ENCODE results near the gene NAALADL1.

NAALADL1 gene

GRCh38 chr11:65002706-65003105, 55.6 kb downstream of the NAALADL1 start:
- no peaks in the 10 kb centered on the region for H3K79me2 ChIP-seq (ENCODE audit: insufficient read depth, low read length)
- TF ChIP-seq CTCF (IDR thresholded peaks at IDR 0.05; ENCODE audit: insufficient read depth, low read length, poor library complexity, severe bottlenecking) = no peak
- no peak for TF ChIP-seq EZH2phosphoT487 (conservative IDR thresholded peaks at IDR 0.05; ENCODE audit: low read length)

GRCh38 chr11:64999478-64999877, 58.9 kb downstream of the NAALADL1 start:
- H3F3A ChIP-seq (ENCODE audit: insufficient read depth) = no peaks in the 10 kb centered on the region
- no peak overlapping the region for H3K4me2 ChIP-seq (ENCODE audit: low read depth, low read length, poor library complexity, severe bottlenecking)
- H2AFZ ChIP-seq (ENCODE audit: low read depth, low read length, severe bottlenecking) = no peak overlapping the region
- H3K9me3 ChIP-seq (ENCODE audit: insufficient read depth, low read length) = no peaks in the 10 kb centered on the region
- no peaks in the 10 kb centered on the region for H4K20me1 ChIP-seq (ENCODE audit: low read depth, low read length)
- H3K4me3 ChIP-seq (ENCODE audit: insufficient read depth, low read length, poor library complexity, severe bottlenecking) = no peak overlapping the region
- H3K36me3 ChIP-seq (ENCODE audit: low read length) = no peaks in the 10 kb centered on the region
- H3K9me2 ChIP-seq (replicated peaks; ENCODE audit: insufficient read depth, low read length) = no peaks in the 10 kb centered on the region
- no peak overlapping the region for H3K9ac ChIP-seq (ENCODE audit: low read length)
- H3K27me3 ChIP-seq (ENCODE audit: low read length) = no peaks in the 10 kb centered on the region
- no peaks in the 10 kb centered on the region for H3K79me2 ChIP-seq (ENCODE audit: insufficient read depth, low read length)
- TF ChIP-seq CTCF (IDR thresholded peaks at IDR 0.05; ENCODE audit: insufficient read depth, low read length, poor library complexity, severe bottlenecking) (no peak), EZH2phosphoT487 (conservative IDR thresholded peaks at IDR 0.05; ENCODE audit: low read length) (no peak)
- no peak overlapping the region for H3K27ac ChIP-seq (ENCODE audit: low read depth, low read length)

More at GRCh38 chr11:65002706-65003105, 55.6 kb downstream of the NAALADL1 start:
- H3K4me3 ChIP-seq (ENCODE audit: insufficient read depth, low read length, poor library complexity, severe bottlenecking) = no peak overlapping the region
- no peak overlapping the region for H3K4me2 ChIP-seq (ENCODE audit: low read depth, low read length, poor library complexity, severe bottlenecking)
- H3K9me2 ChIP-seq (replicated peaks; ENCODE audit: insufficient read depth, low read length) = no peaks in the 10 kb centered on the region
- H3K36me3 ChIP-seq (ENCODE audit: low read length) = no peaks in the 10 kb centered on the region
- H3K27me3 ChIP-seq (ENCODE audit: low read length) = no peaks in the 10 kb centered on the region
- no peaks in the 10 kb centered on the region for H4K20me1 ChIP-seq (ENCODE audit: low read depth, low read length)
- no peak overlapping the region for H3K27ac ChIP-seq (ENCODE audit: low read depth, low read length)
- no peaks in the 10 kb centered on the region for H3F3A ChIP-seq (ENCODE audit: insufficient read depth)
- no peak overlapping the region for H2AFZ ChIP-seq (ENCODE audit: low read depth, low read length, severe bottlenecking)
- H3K9ac ChIP-seq (ENCODE audit: low read length) = no peak overlapping the region
- no peaks in the 10 kb centered on the region for H3K9me3 ChIP-seq (ENCODE audit: insufficient read depth, low read length)

GRCh38 chr11:64998690-64999431, 59.5 kb downstream of the NAALADL1 start:
- Histone ChIP-seq H3K9me2 (replicated peaks; ENCODE audit: insufficient read depth, low read length) (no peaks in the 10 kb centered on the region), H3K9me3 (ENCODE audit: insufficient read depth, low read length) (no peaks in the 10 kb centered on the region), H3K27me3 (ENCODE audit: low read length) (no peaks in the 10 kb centered on the region), H3F3A (ENCODE audit: insufficient read depth) (no peaks in the 10 kb centered on the region), H3K36me3 (ENCODE audit: low read length) (no peaks in the 10 kb centered on the region), H2AFZ (ENCODE audit: low read depth, low read length, severe bottlenecking) (no peak overlapping the region), H3K79me2 (ENCODE audit: insufficient read depth, low read length) (no peaks in the 10 kb centered on the region), H4K20me1 (ENCODE audit: low read depth, low read length) (no peaks in the 10 kb centered on the region), H3K27ac (ENCODE audit: low read depth, low read length) (no peak overlapping the region), H3K9ac (ENCODE audit: low read length) (no peak overlapping the region), H3K4me3 (ENCODE audit: insufficient read depth, low read length, poor library complexity, severe bottlenecking) (no peak overlapping the region), H3K4me2 (ENCODE audit: low read depth, low read length, poor library complexity, severe bottlenecking) (no peak overlapping the region)
- TF ChIP-seq CTCF (IDR thresholded peaks at IDR 0.05; ENCODE audit: insufficient read depth, low read length, poor library complexity, severe bottlenecking) = no peak
- TF ChIP-seq EZH2phosphoT487 (conservative IDR thresholded peaks at IDR 0.05; ENCODE audit: low read length) = no peak

Measured in SU-DHL-6 (cell line).